Subcutaneous abdominal adipose tissue (tissue), 5 donors: ENCODE measurements around the gene ECEL1.
"Not testable (repeated sequence)": the region's sequence is repeated elsewhere in the genome, so short reads cannot be mapped to it uniquely, and the experiment has no call there.

ENCODE experiments used
- H3K27ac ChIP-seq: one replicate; pipeline ENCODE4 v1.7.0; 2013; ENCODE audit warnings: low read depth, mild to moderate bottlenecking, inconsistent platforms, low read length, moderate library complexity
- H3K27me3 ChIP-seq, 5 donors: one replicate each; pipeline ENCODE4 v1.7.0; 2013; ENCODE audit warnings: low read length in 5 of 5, inconsistent platforms in 1 of 5; ENCODE audit not compliant: control insufficient read depth in 5 of 5, insufficient read depth in 4 of 5
- H3K36me3 ChIP-seq, 5 donors: one replicate each; pipeline ENCODE4 v1.7.0; 2013; ENCODE audit warnings: low read length in 5 of 5; ENCODE audit not compliant: control insufficient read depth in 5 of 5, insufficient read depth in 5 of 5
- H3K4me1 ChIP-seq, 5 donors: one replicate each; pipeline ENCODE4 v1.7.0; 2013; ENCODE audit warnings: low read length in 5 of 5, mild to moderate bottlenecking in 3 of 5, moderate library complexity in 1 of 5; ENCODE audit not compliant: control insufficient read depth in 5 of 5, insufficient read depth in 5 of 5
- H3K4me3 ChIP-seq, 5 donors: one replicate each; pipeline ENCODE4 v1.7.0; 2013; ENCODE audit warnings: low read length in 5 of 5, low read depth in 1 of 5
- H3K9ac ChIP-seq, 5 donors: one replicate each; pipeline ENCODE4 v1.7.0; 2013; ENCODE audit warnings: low read length in 5 of 5, mild to moderate bottlenecking in 4 of 5, moderate library complexity in 3 of 5
- H3K9me3 ChIP-seq, 5 donors: one replicate each; pipeline ENCODE4 v1.7.0; 2013; ENCODE audit warnings: low read length in 5 of 5; ENCODE audit not compliant: control insufficient read depth in 5 of 5
- donor health status: healthy.
- donor health status: healthy.
- donor health status: healthy.
- donor health status: healthy.
- donor health status: healthy.

Gene ECEL1

DNA sequence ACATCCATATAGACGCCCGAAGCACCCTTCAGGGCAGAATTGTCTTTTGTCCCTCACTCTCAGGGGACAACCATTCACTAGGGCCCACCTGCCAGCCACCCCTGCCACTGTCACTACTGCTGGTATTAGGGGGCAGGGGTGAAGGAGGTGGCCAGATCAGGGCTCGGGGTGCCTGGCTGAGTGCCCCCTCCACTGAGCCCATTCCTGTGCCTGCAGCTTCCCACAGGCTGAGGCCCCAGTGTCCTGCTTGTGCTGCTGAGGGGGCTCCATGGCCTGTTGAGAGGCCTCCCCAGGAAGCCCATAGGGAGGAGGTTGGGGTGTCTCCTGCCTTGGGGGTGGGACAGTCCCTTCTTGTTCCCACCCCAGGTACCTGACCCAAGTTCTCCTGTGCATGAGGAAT, 36.0 kb downstream of the ECEL1 start:
- not testable (repeated sequence) for H3K27ac ChIP-seq, H3K36me3 ChIP-seq, H3K9ac ChIP-seq, H3K4me3 ChIP-seq, H3K4me1 ChIP-seq, H3K9me3 ChIP-seq
- H3K27me3 ChIP-seq: peaks cover 3 to 15% (median 5%) of the 10 kb centered on the region in 5 donors

GRCh38 chr2:232449964-232450363, 37.7 kb downstream of the ECEL1 start:
- H3K4me1 ChIP-seq: no peaks in the 10 kb centered on the region
- H3K36me3 ChIP-seq: no peaks in the 10 kb centered on the region
- no peak overlapping the region for H3K4me3 ChIP-seq
- no peak overlapping the region for H3K9ac ChIP-seq
- H3K27ac ChIP-seq: no peak overlapping the region
- H3K9me3 ChIP-seq: no peaks in the 10 kb centered on the region
- peaks cover 0 to 7% (median 3%) of the 10 kb centered on the region in 5 donors for H3K27me3 ChIP-seq

GRCh38 chr2:232448304-232448690, 39.3 kb downstream of the ECEL1 start:
- peaks cover 0 to 13% (median 4%) of the 10 kb centered on the region in 5 donors for H3K27me3 ChIP-seq
- no peaks in the 10 kb centered on the region for H3K9me3 ChIP-seq
- H3K4me1 ChIP-seq: peaks cover 0 to 5% (median 0%) of the 10 kb centered on the region in 5 donors
- no peaks in the 10 kb centered on the region for H3K36me3 ChIP-seq
- H3K4me3 ChIP-seq: no peak overlapping the region
- H3K27ac ChIP-seq: no peak overlapping the region
- H3K9ac ChIP-seq: no peak overlapping the region

DNA sequence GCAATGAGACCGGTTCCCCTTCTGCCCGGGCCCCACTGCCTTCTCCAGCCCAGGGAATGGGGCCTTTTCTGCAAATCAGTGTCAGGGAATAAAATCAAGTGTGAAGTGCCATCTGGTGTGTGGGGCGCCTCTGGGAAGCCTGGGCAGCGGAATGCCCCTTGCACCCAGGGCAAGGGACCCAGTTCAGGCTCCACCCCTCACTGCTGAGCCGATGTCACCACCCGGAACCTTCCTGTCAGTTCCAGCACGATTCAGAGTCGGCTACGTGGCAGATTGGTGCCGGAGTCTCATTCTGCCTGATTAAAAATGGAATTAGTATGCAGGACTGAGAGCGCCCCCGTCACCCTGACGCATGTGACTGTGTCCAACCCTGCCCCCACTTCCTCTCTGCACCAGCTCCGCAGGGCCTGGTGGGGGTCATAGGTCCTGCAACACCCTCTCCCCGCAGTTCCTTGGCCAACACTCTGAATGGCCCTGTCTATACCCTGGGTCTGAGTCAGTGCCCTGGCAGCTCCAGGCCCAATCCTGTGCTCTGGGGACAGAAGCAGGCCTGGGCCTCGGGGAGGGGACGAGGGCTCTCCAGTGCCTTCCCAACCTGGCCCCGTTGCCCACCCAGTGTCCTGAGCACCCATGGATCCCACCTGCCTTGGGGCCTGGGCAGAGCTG, 39.9 kb downstream of the ECEL1 start:
- H3K4me1 ChIP-seq: peaks cover 0 to 5% (median 0%) of the 10 kb centered on the region in 5 donors
- no peaks in the 10 kb centered on the region for H3K36me3 ChIP-seq
- H3K9ac ChIP-seq: no peak overlapping the region
- no peaks in the 10 kb centered on the region for H3K9me3 ChIP-seq
- peaks cover 0 to 13% (median 4%) of the 10 kb centered on the region in 5 donors for H3K27me3 ChIP-seq
- H3K4me3 ChIP-seq: no peak overlapping the region
- no peak overlapping the region for H3K27ac ChIP-seq

GRCh38 chr2:232447091-232447620, 40.5 kb downstream of the ECEL1 start:
- Histone ChIP-seq H3K9me3 (no peaks in the 10 kb centered on the region), H3K4me3 (no peak overlapping the region), H3K27ac (no peak overlapping the region), H3K27me3 (peaks cover 0 to 13% (median 4%) of the 10 kb centered on the region in 5 donors), H3K9ac (no peak overlapping the region), H3K4me1 (peaks cover 0 to 5% (median 0%) of the 10 kb centered on the region in 5 donors), H3K36me3 (no peaks in the 10 kb centered on the region)

DNA sequence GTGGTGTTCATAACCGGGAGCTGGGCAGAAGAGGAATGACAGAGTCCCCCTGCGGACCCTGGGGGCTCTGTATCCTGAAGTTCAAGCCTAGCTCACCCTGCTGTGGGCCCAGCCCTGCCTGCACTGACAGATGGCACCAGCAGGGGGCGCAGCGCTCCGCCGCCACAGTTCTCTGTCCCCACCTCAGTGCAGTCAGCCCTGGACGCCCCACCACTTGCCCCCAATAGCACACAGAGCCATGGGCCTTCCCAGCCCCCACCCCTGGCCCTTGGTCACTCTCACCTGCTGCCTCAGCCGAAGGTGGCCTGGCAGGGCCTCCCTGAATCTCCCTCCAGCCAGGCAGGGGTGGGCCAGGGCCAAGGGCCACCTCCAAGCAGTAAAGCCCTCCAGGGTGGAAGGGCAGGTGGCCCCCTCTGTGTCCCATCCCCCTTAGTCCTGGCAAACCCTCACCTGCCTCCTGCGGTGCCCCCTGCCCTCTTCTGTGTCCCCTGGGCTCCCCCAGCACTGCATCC, 41.3 kb downstream of the ECEL1 start:
- H3K9ac ChIP-seq, H3K36me3 ChIP-seq, H3K27ac ChIP-seq: not testable (repeated sequence)

DNA sequence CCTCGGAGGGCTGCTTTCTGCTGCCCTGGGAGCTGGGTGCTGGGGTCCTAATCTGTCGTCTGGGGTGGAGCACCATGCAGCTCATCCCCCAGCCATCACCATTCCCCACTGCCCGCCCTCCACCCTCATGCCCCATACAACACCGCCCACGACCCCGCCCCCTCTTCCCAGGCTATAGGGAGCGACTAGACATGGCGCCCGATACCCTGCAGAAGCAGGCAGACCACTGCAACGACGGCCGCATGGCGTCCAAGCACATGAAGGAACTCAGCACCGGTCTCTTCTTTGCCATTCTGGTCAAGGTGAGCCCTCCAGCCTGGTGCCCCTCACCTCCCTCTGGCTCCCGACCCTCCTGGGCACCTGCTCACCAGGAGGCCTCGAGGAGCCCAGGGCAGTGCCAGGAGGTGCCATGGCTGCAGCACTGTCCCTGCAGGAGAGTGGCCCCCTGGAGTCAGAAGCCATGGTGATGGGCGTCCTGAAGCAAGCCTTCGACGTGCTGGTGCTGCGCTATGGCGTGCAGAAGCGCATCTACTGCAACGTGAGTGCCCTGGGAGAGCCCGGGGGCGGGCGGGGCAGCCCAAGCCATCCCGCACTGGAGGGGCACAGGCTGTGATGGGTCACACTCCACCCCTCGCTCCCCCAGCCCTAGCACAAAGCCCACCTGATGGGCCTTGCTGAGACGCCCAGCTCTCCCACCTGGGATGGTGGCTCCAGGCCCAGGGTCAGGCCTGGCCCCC, 42.3 kb downstream of the ECEL1 start:
- peaks cover 0 to 20% (median 10%) of the 10 kb centered on the region in 5 donors for H3K27me3 ChIP-seq
- H3K27ac ChIP-seq, H3K9me3 ChIP-seq, H3K4me3 ChIP-seq, H3K36me3 ChIP-seq, H3K4me1 ChIP-seq, H3K9ac ChIP-seq: not testable (repeated sequence)

More for the DNA sequence above, 41.3 kb downstream of the ECEL1 start:
- H3K4me3 ChIP-seq, H3K9me3 ChIP-seq, H3K4me1 ChIP-seq: not testable (repeated sequence)
- peaks cover 0 to 14% (median 5%) of the 10 kb centered on the region in 5 donors for H3K27me3 ChIP-seq

- Histone ChIP-seq H3K9ac (no peak overlapping the region), H3K27ac (no peak overlapping the region), H3K9me3 (no peaks in the 10 kb centered on the region), H3K4me1 (peaks cover 0 to 5% (median 0%) of the 10 kb centered on the region in 5 donors), H3K36me3 (no peaks in the 10 kb centered on the region), H3K4me3 (no peak overlapping the region), H3K27me3 (peaks cover 0 to 20% (median 10%) of the 10 kb centered on the region in 5 donors)
Observed at GRCh38 chr2:232444409-232445148, 43.1 kb downstream of the ECEL1 start.

- H3K4me1 ChIP-seq, H3K4me3 ChIP-seq, H3K27ac ChIP-seq, H3K36me3 ChIP-seq, H3K9me3 ChIP-seq, H3K9ac ChIP-seq: not testable (repeated sequence)
- H3K27me3 ChIP-seq: peaks cover 0 to 25% (median 10%) of the 10 kb centered on the region in 5 donors
Observed at GRCh38 chr2:232443669-232444408, 43.8 kb downstream of the ECEL1 start.
